ENCODE results near the gene FAM25G. TPM values are rescaled to one million over a fixed set of nuclear protein-coding genes. Genes with fewer than 3 reads are reported as not detected.

The FAM25G gene
- polyA plus RNA-seq, 3 donors: not detected

DNA sequence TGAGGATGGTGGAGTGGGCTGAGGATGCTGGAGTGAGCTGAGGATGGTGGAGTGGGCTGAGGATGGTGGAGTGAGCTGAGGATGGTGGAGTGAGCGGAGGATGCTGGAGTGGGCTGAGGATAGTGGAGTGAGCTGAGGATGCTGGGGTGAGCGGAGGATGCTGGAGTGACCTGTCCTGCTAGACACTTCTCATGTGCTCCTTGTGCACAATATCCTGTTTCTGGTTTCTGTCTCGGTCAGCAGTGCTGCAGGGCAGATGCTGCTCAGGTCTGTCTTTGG, 36.8 kb downstream of the FAM25G start:
- no peaks in the 10 kb centered on the region for H3K27me3 ChIP-seq (ENCODE audit: control insufficient read depth in 2 of 2, insufficient read depth in 2 of 2, low read length in 2 of 2)
- intact Hi-C loops (cut with micrococcal nuclease): no loop called here
- H3K4me1 ChIP-seq (ENCODE audit: control insufficient read depth in 1 of 2, insufficient read depth in 2 of 2, low read length in 2 of 2): no peaks in the 10 kb centered on the region
- no peaks in the 10 kb centered on the region for H3K79me2 ChIP-seq (ENCODE audit: insufficient read depth, low read length)
- WGBS (ENCODE audit: insufficient coverage): 100% methylated on average over 2 of the region's 3 CpGs
- Mint-ChIP-seq H3K27ac (no peak overlapping the region), H3K9me3 (peaks cover 0 to 2% (median 0%) of the 10 kb centered on the region in 7 donors), H3K4me3 (no peak overlapping the region), H3K36me3 (no peaks in the 10 kb centered on the region), H3K4me1 (no peaks in the 10 kb centered on the region), H3K27me3 (ENCODE audit: low read depth in 3 of 3) (peaks cover 3 to 6% (median 3%) of the 10 kb centered on the region in 3 donors)
- H3K9me3 ChIP-seq (replicated peaks in 1 of 2; ENCODE audit: control insufficient read depth in 1 of 2, insufficient read depth in 1 of 2, low read length in 2 of 2): no peaks in the 10 kb centered on the region
- H3K9ac ChIP-seq (ENCODE audit: insufficient read depth, low read length, poor library complexity, severe bottlenecking): no peak overlapping the region
- no peaks in the 10 kb centered on the region for H4K20me1 ChIP-seq (ENCODE audit: insufficient read depth, low read length)
- H3K27ac ChIP-seq (ENCODE audit: low read depth in 1 of 2, low read length in 2 of 2): no peak overlapping the region
- no peak for TF ChIP-seq CTCF (IDR thresholded peaks at IDR 0.05)
- no peak overlapping the region for H3K4me3 ChIP-seq (replicated peaks in 1 of 3; ENCODE audit: low read depth in 2 of 3, low read length in 3 of 3)
- H3K4me2 ChIP-seq (replicated peaks; ENCODE audit: extremely low read depth, low read length, poor library complexity, severe bottlenecking): no peak overlapping the region
- H3K36me3 ChIP-seq (replicated peaks in 1 of 2; ENCODE audit: control insufficient read depth in 1 of 2, insufficient read depth in 2 of 2, low read length in 2 of 2): no peaks in the 10 kb centered on the region
- no peak overlapping the region for H2AFZ ChIP-seq (ENCODE audit: insufficient read depth, low read depth, low read length, poor library complexity, severe bottlenecking)
- no peak for DNase-seq

- no peaks in the 10 kb centered on the region for H3K79me2 ChIP-seq (ENCODE audit: insufficient read depth, low read length)
- H3K4me3 Mint-ChIP-seq: no peak overlapping the region
- no peak overlapping the region for H3K27ac ChIP-seq (ENCODE audit: low read depth in 1 of 2, low read length in 2 of 2)
- H3K4me2 ChIP-seq (replicated peaks; ENCODE audit: extremely low read depth, low read length, poor library complexity, severe bottlenecking): no peak overlapping the region
- TF ChIP-seq CTCF (IDR thresholded peaks at IDR 0.05): no peak
- no peak for DNase-seq
- no peaks in the 10 kb centered on the region for H3K9me3 ChIP-seq (replicated peaks in 1 of 2; ENCODE audit: control insufficient read depth in 1 of 2, insufficient read depth in 1 of 2, low read length in 2 of 2)
- peaks cover 0 to 2% (median 0%) of the 10 kb centered on the region in 7 donors for H3K9me3 Mint-ChIP-seq
- H3K4me1 ChIP-seq (ENCODE audit: control insufficient read depth in 1 of 2, insufficient read depth in 2 of 2, low read length in 2 of 2): no peaks in the 10 kb centered on the region
- WGBS (ENCODE audit: insufficient coverage): 90% methylated on average over 7 of the region's 10 CpGs
- H4K20me1 ChIP-seq (ENCODE audit: insufficient read depth, low read length): no peaks in the 10 kb centered on the region
- peaks cover 3 to 4% (median 3%) of the 10 kb centered on the region in 3 donors for H3K27me3 Mint-ChIP-seq (ENCODE audit: low read depth in 3 of 3)
- no peaks in the 10 kb centered on the region for H3K36me3 Mint-ChIP-seq
- intact Hi-C loops (cut with micrococcal nuclease): no loop called here
- no peaks in the 10 kb centered on the region for H3K4me1 Mint-ChIP-seq
- no peaks in the 10 kb centered on the region for H3K36me3 ChIP-seq (replicated peaks in 1 of 2; ENCODE audit: control insufficient read depth in 1 of 2, insufficient read depth in 2 of 2, low read length in 2 of 2)
- H3K27ac Mint-ChIP-seq: no peak overlapping the region
- no peaks in the 10 kb centered on the region for H3K27me3 ChIP-seq (ENCODE audit: control insufficient read depth in 2 of 2, insufficient read depth in 2 of 2, low read length in 2 of 2)
- H3K4me3 ChIP-seq (replicated peaks in 1 of 3; ENCODE audit: low read depth in 2 of 3, low read length in 3 of 3): no peak overlapping the region
- no peak overlapping the region for H3K9ac ChIP-seq (ENCODE audit: insufficient read depth, low read length, poor library complexity, severe bottlenecking)
- H2AFZ ChIP-seq (ENCODE audit: insufficient read depth, low read depth, low read length, poor library complexity, severe bottlenecking): no peak overlapping the region
Measured at GRCh38 chr10:47454008-47454779, 37.3 kb downstream of the FAM25G start.
